HG02938 (cell line): ENCODE results near the gene CCT8L2.
"Not testable (repeated sequence)": the region's sequence is repeated elsewhere in the genome, so short reads cannot be mapped to it uniquely, and the experiment has no call there.

ENCODE experiments used
- ATAC-seq: cut with Tn5 transposase; IDR thresholded peaks from one replicate; pipeline ENCODE4 v1.9.1; 2021; ENCODE audit warnings: mild to moderate bottlenecking, moderate library complexity; ENCODE audit not compliant: unreplicated experiment

CCT8L2 gene

GRCh38 chr22:16595251-16595650 lies 2.6 kb upstream of the CCT8L2 start:
- ATAC-seq, result not testable (repeated sequence)

- no peak for ATAC-seq
Observed at GRCh38 chr22:16594026-16594425, 1.4 kb upstream of the CCT8L2 start.

- not testable (repeated sequence) for ATAC-seq
Observed at GRCh38 chr22:16592231-16592630, 379 bp downstream of the CCT8L2 start.

- not testable (repeated sequence) for ATAC-seq
Observed at GRCh38 chr22:16591136-16591535, 1.5 kb downstream of the CCT8L2 start.

- no peak for ATAC-seq
Observed at GRCh38 chr22:16586991-16587390, 5.6 kb downstream of the CCT8L2 start.

DNA sequence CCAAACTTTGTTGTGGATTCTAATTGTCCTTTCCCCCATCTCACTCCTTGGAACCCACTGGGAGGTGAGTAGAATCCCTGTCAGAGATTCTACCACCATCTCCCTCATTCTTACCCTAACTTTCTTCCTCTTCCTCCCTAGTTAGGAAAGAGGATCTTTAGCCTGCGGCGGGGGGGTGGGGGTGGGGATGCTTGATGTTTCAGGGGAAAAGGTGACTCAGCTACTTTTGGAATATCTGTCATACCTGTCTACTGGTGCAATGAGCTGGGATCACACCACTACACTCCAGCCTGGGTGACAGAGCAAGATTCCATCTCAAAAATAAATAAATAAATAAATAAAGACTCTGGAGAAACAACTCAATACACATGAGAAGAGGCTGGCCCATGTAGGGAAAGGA lies 6.4 kb downstream of the CCT8L2 start:
- no peak for ATAC-seq

DNA sequence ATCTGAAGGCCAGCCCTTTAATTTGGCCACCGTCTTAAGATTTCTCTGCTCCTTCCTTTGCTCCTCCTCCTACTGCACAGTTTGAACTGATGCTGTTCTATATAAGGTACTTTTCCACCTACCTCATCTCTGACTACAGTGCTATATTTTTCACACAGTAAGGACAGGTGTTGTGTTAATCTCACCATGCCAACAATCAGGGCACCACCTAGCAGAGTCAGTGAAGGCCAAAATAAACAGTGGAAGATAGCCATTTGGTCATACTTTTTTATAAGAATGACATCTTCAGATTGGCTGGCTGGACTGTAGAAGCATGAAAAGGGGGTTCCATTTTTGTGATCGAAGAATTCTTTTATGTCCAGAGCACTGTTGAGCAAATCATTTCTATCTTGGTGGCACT lies 11.7 kb downstream of the CCT8L2 start:
- ATAC-seq, result not testable (repeated sequence)

DNA sequence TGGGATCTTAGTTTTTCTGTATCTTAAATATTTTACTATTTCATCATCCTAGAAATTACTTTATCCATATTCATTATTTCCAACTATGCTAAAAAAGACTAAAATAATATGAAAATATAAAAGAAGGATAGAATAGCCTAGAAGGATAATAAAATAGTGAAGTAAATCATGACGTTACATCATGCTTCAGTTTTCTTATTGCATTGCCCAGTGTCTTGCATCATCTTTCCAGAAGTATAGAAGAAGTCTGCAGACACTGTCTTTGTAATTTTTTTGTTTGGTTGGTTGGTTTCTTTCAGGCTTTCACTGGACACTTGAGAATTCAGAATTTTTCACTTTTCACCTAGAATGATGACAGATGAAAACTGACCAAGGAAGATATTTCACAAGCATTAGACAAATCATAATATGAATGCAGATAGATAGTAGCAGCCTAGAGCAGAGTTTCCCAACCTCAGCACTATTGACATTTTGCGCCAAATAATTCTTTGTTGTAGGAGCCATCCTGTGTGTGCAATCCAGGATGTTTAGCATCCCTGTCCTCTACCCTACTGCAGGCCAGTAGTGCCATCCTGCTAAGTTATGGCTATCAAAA lies 23.3 kb downstream of the CCT8L2 start:
- ATAC-seq, result not testable (repeated sequence)

GRCh38 chr22:16568425-16568758 lies 24.2 kb downstream of the CCT8L2 start:
- no peak for ATAC-seq

DNA sequence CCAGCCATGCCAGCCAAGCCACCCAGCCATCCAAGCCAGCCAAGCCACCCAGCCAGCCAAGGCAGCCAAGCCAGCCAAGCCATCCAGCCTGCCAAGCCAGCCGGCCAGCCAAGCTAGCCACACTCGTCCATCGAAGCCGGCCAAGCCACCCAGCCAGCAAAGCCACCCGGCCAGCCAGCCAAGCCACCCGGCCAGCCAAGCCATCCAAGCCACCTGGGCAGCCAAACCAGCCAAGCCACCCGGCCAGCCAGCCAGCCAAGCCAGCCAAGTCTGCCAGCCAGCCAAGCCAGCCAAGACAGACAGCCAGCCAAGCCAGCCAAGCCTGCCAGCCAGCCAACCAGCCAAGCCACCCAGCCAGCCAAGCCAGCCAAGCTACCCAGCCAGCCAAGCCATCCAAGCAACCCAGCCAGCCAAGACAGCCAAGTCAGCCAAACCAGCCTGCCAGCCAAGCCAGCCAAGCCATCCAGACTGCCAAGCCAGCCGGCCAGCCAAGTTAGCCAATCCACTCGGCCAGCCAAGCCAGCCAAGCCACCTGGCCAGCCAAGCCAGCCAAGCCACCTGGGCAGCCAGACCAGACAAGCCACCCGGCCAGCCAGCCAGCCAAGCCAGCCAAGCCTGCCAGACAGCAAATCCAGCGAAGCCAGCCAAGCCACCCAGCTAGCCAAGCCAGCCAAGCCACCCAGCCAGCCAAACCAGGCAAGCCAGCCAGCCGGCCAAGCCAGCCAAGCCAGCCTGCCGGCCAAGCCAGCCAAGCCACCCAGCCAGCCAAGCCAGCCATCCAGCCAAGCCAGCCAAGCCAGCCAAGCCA lies 24.8 kb downstream of the CCT8L2 start:
- not testable (repeated sequence) for ATAC-seq

GRCh38 chr22:16566421-16567151 lies 26.0 kb downstream of the CCT8L2 start:
- ATAC-seq, result not testable (repeated sequence)

- ATAC-seq, result not testable (repeated sequence)
Observed at GRCh38 chr22:16565585-16566420, 26.8 kb downstream of the CCT8L2 start.

DNA sequence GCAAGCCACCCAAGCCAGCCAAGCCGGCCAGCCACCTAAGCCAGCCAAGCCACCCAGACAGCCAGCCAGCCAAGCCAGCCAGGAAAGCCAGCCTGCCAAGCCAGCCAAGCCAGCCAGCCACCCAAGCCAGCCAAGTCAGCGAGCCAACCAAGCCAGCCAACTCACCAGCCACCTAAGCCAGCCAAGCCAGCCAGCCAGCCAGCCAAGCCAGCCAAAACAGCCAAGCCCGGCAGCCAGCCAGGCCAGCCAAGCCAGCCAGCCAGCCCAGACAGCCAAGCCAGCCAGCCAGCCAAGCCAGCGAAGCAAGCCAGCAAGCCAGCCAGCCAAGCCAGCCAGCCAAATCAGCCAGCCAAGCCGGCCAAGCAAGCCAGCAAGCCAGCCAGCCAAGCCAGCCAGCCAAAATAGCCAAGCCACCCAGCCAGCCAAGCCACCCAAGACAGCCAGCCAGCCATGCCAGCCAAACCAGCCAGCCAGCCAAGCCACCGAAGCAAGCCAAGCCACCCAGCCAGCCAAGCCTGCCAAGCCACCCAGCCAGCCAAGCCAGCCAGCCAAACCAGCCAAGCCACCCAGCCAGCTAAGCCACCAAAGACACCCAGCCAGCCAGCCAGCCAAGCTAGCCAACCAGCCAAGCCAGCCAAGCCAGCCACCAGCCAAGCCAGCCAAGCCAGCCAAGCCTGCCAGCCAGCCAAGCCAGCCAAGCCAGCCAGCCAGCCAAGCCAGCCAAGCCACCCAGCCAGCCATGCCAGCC lies 27.6 kb downstream of the CCT8L2 start:
- not testable (repeated sequence) for ATAC-seq

DNA sequence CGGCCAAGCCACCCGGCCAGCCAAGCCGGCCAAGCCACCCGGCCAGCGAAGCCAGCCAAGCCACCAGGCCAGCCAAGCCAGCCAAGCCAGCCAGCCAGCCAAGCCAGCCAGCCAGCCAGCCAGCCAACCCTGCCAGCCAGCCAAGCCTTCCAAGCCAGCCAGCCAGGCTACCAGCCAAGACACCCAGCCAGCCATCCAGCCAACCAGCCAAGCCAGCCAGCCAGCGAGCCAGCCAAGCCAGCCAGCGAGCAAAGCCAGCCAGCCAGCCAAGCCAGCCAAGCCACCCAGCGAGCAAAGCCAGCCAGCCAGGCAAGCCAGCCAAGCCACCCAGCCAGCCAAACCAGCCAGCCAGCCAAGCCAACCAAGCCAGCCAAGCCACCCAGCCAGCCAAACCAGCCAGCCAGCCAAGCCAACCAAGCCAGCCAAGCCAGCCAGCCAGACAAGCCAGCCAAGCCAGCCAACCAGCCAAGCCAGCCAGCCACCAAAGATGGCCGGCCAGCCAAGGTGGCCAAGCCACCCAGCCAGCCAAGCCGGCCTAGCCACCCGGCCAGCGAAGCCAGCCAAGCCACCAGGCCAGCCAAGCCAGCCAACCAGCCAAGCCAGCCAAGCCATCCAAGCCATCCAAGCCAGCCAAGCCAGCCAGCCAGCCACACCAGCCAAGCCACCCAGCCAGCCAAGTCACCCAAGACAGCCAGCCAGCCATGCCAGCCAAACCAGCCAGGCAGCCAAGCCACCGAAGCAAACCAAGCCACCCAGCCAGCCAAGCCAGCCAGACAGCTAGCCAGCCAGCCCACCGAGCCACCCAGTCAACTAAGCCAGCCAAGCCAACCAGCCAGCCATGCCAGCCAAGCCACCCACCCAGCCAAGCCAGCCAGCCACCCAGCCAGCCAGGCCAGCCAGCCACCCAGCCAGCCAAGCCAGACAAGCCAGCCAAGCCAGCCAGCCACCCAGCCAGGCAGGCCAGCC lies 28.8 kb downstream of the CCT8L2 start:
- no peak for ATAC-seq

DNA sequence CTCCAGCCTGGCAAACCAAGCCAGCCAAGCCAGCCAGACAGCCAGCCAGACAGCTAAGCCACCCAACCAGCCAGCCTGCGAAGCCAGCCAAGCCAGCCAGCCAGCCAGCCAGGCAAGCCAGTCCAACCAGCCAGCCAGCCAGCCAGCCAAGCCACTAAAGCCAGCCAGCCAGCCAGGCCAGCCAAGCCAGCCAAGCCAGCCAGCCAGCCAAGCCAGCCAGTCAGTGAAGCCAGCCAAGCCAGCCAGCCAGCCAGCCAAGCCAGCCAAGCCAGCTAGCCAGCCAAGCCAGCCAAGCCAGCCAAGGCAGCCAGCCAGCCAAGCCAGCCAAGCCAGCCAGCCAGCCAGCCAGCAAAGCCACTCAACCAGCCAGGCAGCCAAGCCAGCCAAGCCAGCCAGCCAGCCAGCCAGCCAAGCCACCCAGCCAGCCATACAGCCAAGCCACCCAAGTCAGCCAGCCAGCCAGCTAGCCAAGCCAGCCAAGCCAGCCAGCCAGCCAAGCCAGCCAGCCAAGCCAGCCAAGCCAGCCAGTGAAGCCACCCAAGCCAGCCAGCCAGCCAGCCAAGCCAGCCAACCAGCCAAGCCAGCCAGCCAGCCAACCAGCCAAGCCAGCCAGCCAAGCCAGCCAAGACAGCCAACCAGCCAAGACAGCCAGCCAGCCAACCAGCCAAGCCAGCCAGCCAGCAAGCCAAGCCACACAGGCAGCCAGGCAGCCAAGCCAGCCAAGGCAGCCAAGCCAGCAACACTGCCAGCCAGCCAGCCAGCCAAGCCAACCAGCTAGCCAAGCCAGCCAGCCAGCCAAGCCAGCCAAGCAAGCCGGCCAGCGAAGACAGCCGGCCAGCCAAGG lies 29.7 kb downstream of the CCT8L2 start:
- no peak for ATAC-seq

DNA sequence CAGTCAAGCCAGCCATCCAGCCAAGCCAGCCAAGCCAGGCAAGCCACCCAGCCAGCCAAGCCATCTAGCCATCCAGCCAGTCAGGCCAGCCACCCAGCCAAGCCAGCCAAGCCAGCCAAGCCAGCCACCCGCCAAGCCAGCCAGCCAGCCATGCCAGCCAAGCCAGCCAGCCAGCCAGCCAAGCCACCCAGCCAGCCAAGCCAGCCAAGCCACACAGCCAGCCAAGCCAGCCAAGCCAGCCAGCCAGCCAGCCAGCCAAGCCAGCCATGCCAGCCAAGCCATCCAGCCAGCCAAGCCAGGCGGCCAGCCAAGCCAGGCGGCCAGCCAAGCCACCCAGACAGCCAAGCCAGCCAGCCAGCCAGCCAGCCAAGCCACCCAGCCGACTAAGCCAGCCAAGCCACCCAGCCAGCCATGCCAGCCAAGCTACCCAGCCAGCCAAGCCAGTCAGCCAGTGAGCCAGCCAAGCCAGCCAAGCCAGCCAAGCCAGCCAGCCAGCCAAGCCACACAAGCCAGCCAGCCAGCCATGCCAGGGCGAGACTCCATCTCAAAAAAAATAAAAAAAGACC lies 31.4 kb downstream of the CCT8L2 start:
- not testable (repeated sequence) for ATAC-seq

DNA sequence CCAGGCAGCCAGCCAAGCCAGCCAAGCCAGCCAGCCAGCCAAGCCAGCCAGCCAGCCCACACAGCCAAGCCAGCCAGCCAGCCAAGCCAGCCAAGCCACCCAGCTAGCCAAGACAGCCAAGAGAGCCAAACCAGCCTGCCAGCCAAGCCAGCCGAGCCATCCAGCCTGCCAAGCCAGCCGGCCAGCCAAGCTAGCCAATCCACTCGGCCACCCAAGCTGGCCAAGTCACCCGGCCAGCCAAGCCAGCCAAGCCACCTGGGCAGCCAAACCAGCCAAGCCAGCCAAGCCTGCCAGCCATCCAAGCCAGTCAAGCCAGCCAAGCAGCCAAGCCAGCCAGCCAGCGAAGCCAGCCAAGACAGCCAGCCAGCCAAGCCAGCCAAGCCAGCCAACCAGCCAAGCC lies 32.0 kb downstream of the CCT8L2 start:
- ATAC-seq, result not testable (repeated sequence)

GRCh38 chr22:16559996-16560395 lies 32.6 kb downstream of the CCT8L2 start:
- not testable (repeated sequence) for ATAC-seq
